Activated CD8-positive, alpha-beta memory T cell treated with anti-CD3 and anti-CD28 coated beads, Interleukin-2, amount 10 ng/mL, durations not matched to agents 7 days and 5 days (primary cell): ENCODE data around the gene NTSR1. TPM values are rescaled to one million over a fixed set of nuclear protein-coding genes. Genes with fewer than 3 reads are reported as not detected.

Experiments used
- ATAC-seq: fragments of 150-1000 bp; cut with Tn5 transposase; one replicate; pipeline ENCODE4 v1.10.0; 2021; ENCODE audit warnings: moderate library complexity
- CTCF ChIA-PET: fragments of 350-600 bp; sonication (Branson Sonifier 250); formaldehyde crosslinking; loops from one replicate; lab custom pipeline; 2021; ENCODE audit warnings: antibody characterized with exemption; lab: Charles Lee
- DNase-seq: peaks from one replicate; pipeline ENCODE4 v3.0.0-alpha.2; 2020
- H3K27ac Mint-ChIP-seq: one replicate; pipeline ENCODE4 v1.8.0; 2021; ENCODE audit warnings: mild to moderate bottlenecking, mixed read lengths
- H3K27me3 Mint-ChIP-seq: one replicate; pipeline ENCODE4 v1.8.0; 2021; ENCODE audit warnings: mixed read lengths
- H3K36me3 Mint-ChIP-seq: one replicate; pipeline ENCODE4 v1.8.0; 2021; ENCODE audit warnings: mild to moderate bottlenecking, mixed read lengths
- H3K4me1 Mint-ChIP-seq: one replicate; pipeline ENCODE4 v1.8.0; 2021; ENCODE audit warnings: mixed read lengths
- H3K4me3 Mint-ChIP-seq: one replicate; pipeline ENCODE4 v1.8.0; 2021; ENCODE audit warnings: mild to moderate bottlenecking, moderate library complexity, mixed read lengths
- H3K9me3 Mint-ChIP-seq: one replicate; pipeline ENCODE4 v1.8.0; 2022; ENCODE audit warnings: low read depth, mixed read lengths
- total RNA-seq, 2 experiments: library from RNA; stranded (reverse); gene quantifications; one replicate each; pipeline ENCODE4 v1.2.3, GENCODE V29; 2021

The NTSR1 gene
- total RNA-seq, 2 experiments from 2014 or later = not detected

GRCh38 chr20:62700261-62700930 lies 8.2 kb upstream of the NTSR1 start:
- DNase-seq (no peak), ATAC-seq (no peak)
- peaks cover 18% of the 10 kb centered on the region for H3K27me3 Mint-ChIP-seq
- H3K4me3 Mint-ChIP-seq = no peak overlapping the region
- no peaks in the 10 kb centered on the region for H3K36me3 Mint-ChIP-seq
- H3K27ac Mint-ChIP-seq = no peak overlapping the region
- H3K4me1 Mint-ChIP-seq = peaks cover 12% of the 10 kb centered on the region
- H3K9me3 Mint-ChIP-seq = no peaks in the 10 kb centered on the region
- CTCF ChIA-PET = interaction anchor here (2.1 kb wide), 1 partner anchor 91 kb away, joined by 6 read pairs; no protein-coding TSS in a partner anchor

GRCh38 chr20:62701161-62702012 lies 7.2 kb upstream of the NTSR1 start:
- CTCF ChIA-PET = interaction anchor here (2.1 kb wide), 1 partner anchor 90 kb away, joined by 6 read pairs; no protein-coding TSS in a partner anchor
- peaks cover 11% of the 10 kb centered on the region for H3K4me1 Mint-ChIP-seq
- no peak overlapping the region for H3K27ac Mint-ChIP-seq
- H3K27me3 Mint-ChIP-seq = peaks cover 22% of the 10 kb centered on the region
- H3K36me3 Mint-ChIP-seq = no peaks in the 10 kb centered on the region
- DNase-seq (no peak), ATAC-seq (no peak)
- no peaks in the 10 kb centered on the region for H3K9me3 Mint-ChIP-seq
- H3K4me3 Mint-ChIP-seq = no peak overlapping the region

- no peaks in the 10 kb centered on the region for H3K9me3 Mint-ChIP-seq
- ATAC-seq (no peak), DNase-seq (no peak)
- peaks cover 24% of the 10 kb centered on the region for H3K27me3 Mint-ChIP-seq
- CTCF ChIA-PET = interaction anchor here (0.8 to 2.2 kb wide), 2 partner anchors 92 to 106 kb away, joined by 3 to 8 read pairs; no protein-coding TSS in a partner anchor
- H3K4me1 Mint-ChIP-seq = peaks cover 7% of the 10 kb centered on the region
- H3K36me3 Mint-ChIP-seq = no peaks in the 10 kb centered on the region
- H3K4me3 Mint-ChIP-seq = no peak overlapping the region
- H3K27ac Mint-ChIP-seq = no peak overlapping the region
Measured at GRCh38 chr20:62702013-62702300, 6.7 kb upstream of the NTSR1 start.

GRCh38 chr20:62702895-62703852 lies 5.5 kb upstream of the NTSR1 start:
- no peaks in the 10 kb centered on the region for H3K9me3 Mint-ChIP-seq
- peaks cover 5% of the 10 kb centered on the region for H3K4me1 Mint-ChIP-seq
- ATAC-seq (peak; percentile 67), DNase-seq (no peak)
- H3K36me3 Mint-ChIP-seq = no peaks in the 10 kb centered on the region
- H3K27me3 Mint-ChIP-seq = peaks cover 27% of the 10 kb centered on the region
- H3K27ac Mint-ChIP-seq = peak overlapping the region; percentile 75
- no peak overlapping the region for H3K4me3 Mint-ChIP-seq
- CTCF ChIA-PET = interaction anchor here (0.7 to 2.2 kb wide), 5 partner anchors 17 to 105 kb away, joined by 3 to 8 read pairs (median 3); no protein-coding TSS in a partner anchor

GRCh38 chr20:62703853-62704228 lies 4.8 kb upstream of the NTSR1 start:
- DNase-seq (no peak), ATAC-seq (peak; percentile 22)
- CTCF ChIA-PET = interaction anchor here (0.7 to 2.2 kb wide), 4 partner anchors 17 to 104 kb away, joined by 3 to 8 read pairs (median 4); no protein-coding TSS in a partner anchor
- Mint-ChIP-seq H3K4me3 (no peak overlapping the region), H3K27ac (peak overlapping the region; percentile 75), H3K4me1 (peaks cover 5% of the 10 kb centered on the region), H3K36me3 (no peaks in the 10 kb centered on the region), H3K9me3 (no peaks in the 10 kb centered on the region), H3K27me3 (peaks cover 28% of the 10 kb centered on the region)

GRCh38 chr20:62704341-62704948 lies 4.2 kb upstream of the NTSR1 start:
- H3K27ac Mint-ChIP-seq = peak overlapping the region; percentile 11
- CTCF ChIA-PET = interaction anchor here (1.4 to 2.2 kb wide), 2 partner anchors 88 to 104 kb away, joined by 5 to 8 read pairs; no protein-coding TSS in a partner anchor
- ATAC-seq (no peak), DNase-seq (no peak)
- H3K36me3 Mint-ChIP-seq = no peaks in the 10 kb centered on the region
- H3K9me3 Mint-ChIP-seq = no peaks in the 10 kb centered on the region
- H3K27me3 Mint-ChIP-seq = peaks cover 32% of the 10 kb centered on the region
- H3K4me1 Mint-ChIP-seq = peaks cover 5% of the 10 kb centered on the region
- H3K4me3 Mint-ChIP-seq = no peak overlapping the region

GRCh38 chr20:62705627-62706026 lies 3.0 kb upstream of the NTSR1 start:
- no peak for ATAC-seq
- CTCF ChIA-PET = interaction anchor here (1.7 kb wide), 1 partner anchor 12 kb away, joined by 4 read pairs; no protein-coding TSS in a partner anchor

GRCh38 chr20:62706344-62706743 lies 2.3 kb upstream of the NTSR1 start:
- Mint-ChIP-seq H3K27ac (no peak overlapping the region), H3K36me3 (no peaks in the 10 kb centered on the region), H3K4me1 (peaks cover 5% of the 10 kb centered on the region), H3K27me3 (peaks cover 47% of the 10 kb centered on the region), H3K9me3 (no peaks in the 10 kb centered on the region), H3K4me3 (no peak overlapping the region)
- DNase-seq = no peak
- ATAC-seq = no peak
- CTCF ChIA-PET = interaction anchor here (1.7 kb wide), 1 partner anchor 12 kb away, joined by 4 read pairs; no protein-coding TSS in a partner anchor

More at GRCh38 chr20:62705627-62706026, 3.0 kb upstream of the NTSR1 start:
- DNase-seq = no peak
- H3K27me3 Mint-ChIP-seq = peaks cover 43% of the 10 kb centered on the region
- H3K36me3 Mint-ChIP-seq = no peaks in the 10 kb centered on the region
- peaks cover 5% of the 10 kb centered on the region for H3K4me1 Mint-ChIP-seq
- H3K4me3 Mint-ChIP-seq = no peak overlapping the region
- no peaks in the 10 kb centered on the region for H3K9me3 Mint-ChIP-seq
- no peak overlapping the region for H3K27ac Mint-ChIP-seq

- CTCF ChIA-PET = interaction anchor here (1.0 to 1.7 kb wide), 2 partner anchors 13 to 33 kb away, joined by 3 to 4 read pairs; no protein-coding TSS in a partner anchor
- Mint-ChIP-seq H3K27ac (no peak overlapping the region), H3K27me3 (peaks cover 51% of the 10 kb centered on the region), H3K4me1 (peaks cover 5% of the 10 kb centered on the region), H3K4me3 (no peak overlapping the region), H3K36me3 (no peaks in the 10 kb centered on the region), H3K9me3 (no peaks in the 10 kb centered on the region)
- no peak for ATAC-seq
- DNase-seq = no peak
Measured at GRCh38 chr20:62706857-62707256, 1.8 kb upstream of the NTSR1 start.

- DNase-seq (no peak), ATAC-seq (no peak)
- H3K9me3 Mint-ChIP-seq = no peaks in the 10 kb centered on the region
- CTCF ChIA-PET = interaction anchor here (0.9 to 1.0 kb wide), 2 partner anchors 27 to 33 kb away, joined by 3 read pairs; no protein-coding TSS in a partner anchor
- H3K4me1 Mint-ChIP-seq = peaks cover 5% of the 10 kb centered on the region
- no peak overlapping the region for H3K27ac Mint-ChIP-seq
- no peak overlapping the region for H3K4me3 Mint-ChIP-seq
- H3K36me3 Mint-ChIP-seq = no peaks in the 10 kb centered on the region
- peaks cover 51% of the 10 kb centered on the region for H3K27me3 Mint-ChIP-seq
Measured at GRCh38 chr20:62707276-62707920, 1.2 kb upstream of the NTSR1 start.

- peaks cover 5% of the 10 kb centered on the region for H3K4me1 Mint-ChIP-seq
- no peak overlapping the region for H3K27ac Mint-ChIP-seq
- ATAC-seq (peak; percentile 49), DNase-seq (no peak)
- CTCF ChIA-PET = interaction anchor here (0.9 to 1.0 kb wide), 2 partner anchors 27 to 32 kb away, joined by 3 read pairs; no protein-coding TSS in a partner anchor
- no peaks in the 10 kb centered on the region for H3K36me3 Mint-ChIP-seq
- no peaks in the 10 kb centered on the region for H3K9me3 Mint-ChIP-seq
- peaks cover 51% of the 10 kb centered on the region for H3K27me3 Mint-ChIP-seq
- H3K4me3 Mint-ChIP-seq = no peak overlapping the region
Measured at GRCh38 chr20:62707921-62708521, 615 bp upstream of the NTSR1 start.
